Right cardiac atrium (tissue), 5 donors: ENCODE data around the gene CNTN4. TPM values are rescaled to one million over a fixed set of nuclear protein-coding genes. Genes with fewer than 3 reads are reported as not detected.

Experiments
- ATAC-seq, 2 donors: fragments of 200-7000 bp; cut with Tn5 transposase; one replicate each; pipeline versions ENCODE4 v1.8.0 to v1.9.1; 2020; ENCODE audit warnings: moderate library complexity in 2 of 2, mild to moderate bottlenecking in 1 of 2
- DNase-seq, 3 donors: peaks; one replicate each; pipeline ENCODE4 v3.0.0-alpha.2; 2020
- H3K27ac ChIP-seq: one replicate; pipeline ENCODE4 v1.5.1; 2013; ENCODE audit warnings: mild to moderate bottlenecking, low read length, control low read depth, moderate library complexity
- H3K27me3 ChIP-seq: one replicate; pipeline ENCODE4 v1.6.1; 2013; ENCODE audit not compliant: control insufficient read depth, insufficient read depth
- H3K4me1 ChIP-seq: one replicate; pipeline ENCODE4 v1.6.1; 2013; ENCODE audit warnings: low read length; ENCODE audit not compliant: control insufficient read depth, insufficient read depth
- H3K4me3 ChIP-seq: one replicate; pipeline ENCODE4 v1.5.1; 2013; ENCODE audit warnings: low read length, control low read depth
- H3K9me3 ChIP-seq: one replicate; pipeline ENCODE4 v1.6.1; 2013; ENCODE audit warnings: low read length; ENCODE audit not compliant: control insufficient read depth
- WGBS: extraction: QIAGEN DNeasy Blood & Tissue Kit; methylation state at CpG from one replicate; pipeline ENCODE4 v1.1.7; 2013; 5-methylcytosine and 5-hydroxymethylcytosine counted together
- intact Hi-C, 4 donors: fragments of 100-400 bp; cut with DNase I; formaldehyde crosslinking; loops; one replicate each; pipeline versions ENCODE4 v1.11.0 to v1.14.0; 2022 to 2023
- polyA plus RNA-seq: library from polyadenylated mRNA; stranded (reverse); fragments of 200-250 nt; gene quantifications from one replicate; pipeline ENCODE4 v1.2.3, GENCODE V29; 2013
- total RNA-seq, 4 donors: library from RNA; stranded (reverse); fragmentation: NEBNext Ultra II Directional; extraction: Animal tissue kit (Norgen Biotek cat#: 25700); gene quantifications; one replicate each; pipeline ENCODE4 v1.2.1, GENCODE V29; 2021
- donor health status: healthy with polysubstance abuse.
- donor health status: DM: no; HTN: yes; CAD: no.
- donor health status: DM: no; HTN: no; CAD: no.
- donor health status: DM: no; HTN: yes; CAD: no; lungs with severe emphysema.
- donor health status: DM: yes; HTN: yes; CAD: no.

The CNTN4 gene
- total and polyA plus RNA-seq, 5 donors = 1.7 to 6.8 (median 2.8) TPM

GRCh38 chr3:2839876-2840275, 741.2 kb downstream of the CNTN4 start:
- H3K4me3 ChIP-seq = no peak overlapping the region
- no peak overlapping the region for H3K27ac ChIP-seq
- no peaks in the 10 kb centered on the region for H3K9me3 ChIP-seq
- WGBS = 62% methylated on average over 3 of the region's 3 CpGs
- DNase-seq (no peak), ATAC-seq (peak; percentile 38 to 50)
- intact Hi-C loops = no loop called here
- H3K4me1 ChIP-seq = no peaks in the 10 kb centered on the region
- no peaks in the 10 kb centered on the region for H3K27me3 ChIP-seq

GRCh38 chr3:2847062-2847841, 748.6 kb downstream of the CNTN4 start:
- 65% methylated on average over 3 of the region's 3 CpGs for WGBS
- peaks cover 1% of the 10 kb centered on the region for H3K4me1 ChIP-seq
- ATAC-seq (peak in 1 of 2 donors; percentile 55), DNase-seq (peak in 1 of 3 donors; percentile 49)
- intact Hi-C loops = no loop called here
- no peaks in the 10 kb centered on the region for H3K9me3 ChIP-seq
- H3K4me3 ChIP-seq = no peak overlapping the region
- H3K27me3 ChIP-seq = no peaks in the 10 kb centered on the region
- no peak overlapping the region for H3K27ac ChIP-seq

- intact Hi-C loops = no loop called here
- Histone ChIP-seq H3K9me3 (no peaks in the 10 kb centered on the region), H3K27me3 (no peaks in the 10 kb centered on the region), H3K4me3 (no peak overlapping the region), H3K27ac (no peak overlapping the region), H3K4me1 (peaks cover 1% of the 10 kb centered on the region)
- DNase-seq (no peak), ATAC-seq (peak in 1 of 2 donors; percentile 35)
These were observed 750.4 kb downstream of the CNTN4 start for GRCh38 chr3:2849092-2849491.

- Histone ChIP-seq H3K4me3 (no peak overlapping the region), H3K27ac (no peak overlapping the region), H3K4me1 (peaks cover 1% of the 10 kb centered on the region), H3K27me3 (no peaks in the 10 kb centered on the region), H3K9me3 (no peaks in the 10 kb centered on the region)
- DNase-seq (no peak), ATAC-seq (no peak)
- WGBS = 68% methylated on average over 2 of the region's 2 CpGs
- intact Hi-C loops = no loop called here
These were observed 752.0 kb downstream of the CNTN4 start for GRCh38 chr3:2850701-2851100.

- no peak overlapping the region for H3K27ac ChIP-seq
- H3K4me3 ChIP-seq = no peak overlapping the region
- intact Hi-C loops = no loop called here
- 71% methylated on average over 3 of the region's 3 CpGs for WGBS
- no peak for ATAC-seq
- peaks cover 1% of the 10 kb centered on the region for H3K4me1 ChIP-seq
- no peaks in the 10 kb centered on the region for H3K9me3 ChIP-seq
- no peaks in the 10 kb centered on the region for H3K27me3 ChIP-seq
- DNase-seq = no peak
These were observed 752.7 kb downstream of the CNTN4 start for GRCh38 chr3:2851361-2851760.

- intact Hi-C loops = no loop called here
- ATAC-seq (peak in 1 of 2 donors; percentile 58), DNase-seq (peak in 2 of 3 donors; percentile 64 to 92)
- Histone ChIP-seq H3K27me3 (no peaks in the 10 kb centered on the region), H3K27ac (no peak overlapping the region), H3K9me3 (no peaks in the 10 kb centered on the region), H3K4me3 (no peak overlapping the region), H3K4me1 (peaks cover 1% of the 10 kb centered on the region)
- 29% methylated on average over 1 of the region's 1 CpG for WGBS
These were observed 753.2 kb downstream of the CNTN4 start for GRCh38 chr3:2851835-2852234.

GRCh38 chr3:2853651-2854050, 755.0 kb downstream of the CNTN4 start:
- no peak for DNase-seq
- intact Hi-C loops = no loop called here
- Histone ChIP-seq H3K27ac (no peak overlapping the region), H3K27me3 (no peaks in the 10 kb centered on the region), H3K4me1 (no peaks in the 10 kb centered on the region), H3K4me3 (no peak overlapping the region), H3K9me3 (no peaks in the 10 kb centered on the region)
- no peak for ATAC-seq
- 77% methylated on average over 5 of the region's 5 CpGs for WGBS

GRCh38 chr3:2856138-2857133, 757.8 kb downstream of the CNTN4 start:
- peak in 1 of 2 donors; percentile 94 for ATAC-seq
- DNase-seq = no peak
- H3K27ac ChIP-seq = no peak overlapping the region
- intact Hi-C loops = no loop called here
- WGBS = 56% methylated on average over 12 of the region's 12 CpGs
- no peaks in the 10 kb centered on the region for H3K4me1 ChIP-seq
- H3K4me3 ChIP-seq = no peak overlapping the region
- no peaks in the 10 kb centered on the region for H3K9me3 ChIP-seq
- H3K27me3 ChIP-seq = no peaks in the 10 kb centered on the region

GRCh38 chr3:2860626-2861025, 762.0 kb downstream of the CNTN4 start:
- intact Hi-C loops = no loop called here
- ATAC-seq (no peak), DNase-seq (no peak)
- H3K9me3 ChIP-seq = no peaks in the 10 kb centered on the region
- H3K4me1 ChIP-seq = no peaks in the 10 kb centered on the region
- H3K27me3 ChIP-seq = no peaks in the 10 kb centered on the region
- WGBS = 97% methylated on average over 2 of the region's 2 CpGs
- H3K27ac ChIP-seq = no peak overlapping the region
- H3K4me3 ChIP-seq = no peak overlapping the region

- Histone ChIP-seq H3K4me1 (no peaks in the 10 kb centered on the region), H3K9me3 (no peaks in the 10 kb centered on the region), H3K4me3 (no peak overlapping the region), H3K27me3 (no peaks in the 10 kb centered on the region), H3K27ac (no peak overlapping the region)
- intact Hi-C loops = no loop called here
- 72% methylated on average over 1 of the region's 1 CpG for WGBS
- ATAC-seq = no peak
- DNase-seq = no peak
These were observed 762.5 kb downstream of the CNTN4 start for GRCh38 chr3:2861120-2861519.

GRCh38 chr3:2861920-2862319, 763.3 kb downstream of the CNTN4 start:
- Histone ChIP-seq H3K4me1 (no peaks in the 10 kb centered on the region), H3K27me3 (no peaks in the 10 kb centered on the region), H3K27ac (no peak overlapping the region), H3K9me3 (no peaks in the 10 kb centered on the region), H3K4me3 (no peak overlapping the region)
- DNase-seq (no peak), ATAC-seq (no peak)
- intact Hi-C loops = no loop called here
- 89% methylated on average over 1 of the region's 1 CpG for WGBS
